Skeletal muscle tissue (tissue), 4 donors: ENCODE results near the gene SORBS1. TPM values are rescaled to one million over a fixed set of nuclear protein-coding genes. Genes with fewer than 3 reads are reported as not detected.

ENCODE experiments used
- H3K27ac ChIP-seq: one replicate; pipeline ENCODE4 v1.7.0; 2013; ENCODE audit warnings: mild to moderate bottlenecking, low read depth, low read length, inconsistent platforms
- H3K27me3 ChIP-seq, 3 donors: one replicate each; pipeline ENCODE4 v1.7.0; 2013; ENCODE audit warnings: low read length in 3 of 3; ENCODE audit not compliant: control insufficient read depth in 3 of 3, insufficient read depth in 3 of 3
- H3K36me3 ChIP-seq, 3 donors: one replicate each; pipeline ENCODE4 v1.7.0; 2013; ENCODE audit warnings: low read length in 3 of 3; ENCODE audit not compliant: control insufficient read depth in 3 of 3, insufficient read depth in 3 of 3
- H3K4me1 ChIP-seq, 3 donors: one replicate each; pipeline ENCODE4 v1.7.0; 2013; ENCODE audit warnings: low read length in 3 of 3, mild to moderate bottlenecking in 3 of 3; ENCODE audit not compliant: control insufficient read depth in 3 of 3, insufficient read depth in 3 of 3
- H3K4me3 ChIP-seq, 3 donors: one replicate each; pipeline ENCODE4 v1.7.0; 2013; ENCODE audit warnings: low read length in 3 of 3
- H3K9ac ChIP-seq, 3 donors: one replicate each; pipeline ENCODE4 v1.7.0; 2013; ENCODE audit warnings: low read length in 3 of 3, mild to moderate bottlenecking in 3 of 3, moderate library complexity in 2 of 3, low read depth in 1 of 3
- H3K9me3 ChIP-seq, 3 donors: one replicate each; pipeline ENCODE4 v1.7.0; 2013; ENCODE audit warnings: low read length in 3 of 3; ENCODE audit not compliant: control insufficient read depth in 3 of 3
- total RNA-seq: library from RNA; depleted of rRNA; stranded (reverse); fragments of >200 nt; gene quantifications from one replicate; pipeline ENCODE4 v1.2.3, GENCODE V29; 2014
- donor health status: Osteomylitis.

Gene SORBS1
- total RNA-seq, 1 donor from 2014 or later: 66.8 TPM

GRCh38 chr10:95391164-95391563 lies 170.0 kb downstream of the SORBS1 start:
- Histone ChIP-seq H3K27ac (no peak overlapping the region), H3K9me3 (no peaks in the 10 kb centered on the region), H3K4me3 (no peak overlapping the region), H3K9ac (no peak overlapping the region), H3K36me3 (peaks cover 36 to 61% (median 38%) of the 10 kb centered on the region in 3 donors), H3K27me3 (no peaks in the 10 kb centered on the region), H3K4me1 (peaks cover 9 to 36% (median 29%) of the 10 kb centered on the region in 3 donors)

- Histone ChIP-seq H3K4me3 (no peak overlapping the region), H3K9ac (no peak overlapping the region), H3K4me1 (peaks cover 9 to 27% (median 21%) of the 10 kb centered on the region in 3 donors), H3K27ac (no peak overlapping the region), H3K27me3 (no peaks in the 10 kb centered on the region), H3K36me3 (peaks cover 29 to 62% (median 32%) of the 10 kb centered on the region in 3 donors), H3K9me3 (no peaks in the 10 kb centered on the region)
Measured at GRCh38 chr10:95389982-95390381, 171.2 kb downstream of the SORBS1 start.

DNA sequence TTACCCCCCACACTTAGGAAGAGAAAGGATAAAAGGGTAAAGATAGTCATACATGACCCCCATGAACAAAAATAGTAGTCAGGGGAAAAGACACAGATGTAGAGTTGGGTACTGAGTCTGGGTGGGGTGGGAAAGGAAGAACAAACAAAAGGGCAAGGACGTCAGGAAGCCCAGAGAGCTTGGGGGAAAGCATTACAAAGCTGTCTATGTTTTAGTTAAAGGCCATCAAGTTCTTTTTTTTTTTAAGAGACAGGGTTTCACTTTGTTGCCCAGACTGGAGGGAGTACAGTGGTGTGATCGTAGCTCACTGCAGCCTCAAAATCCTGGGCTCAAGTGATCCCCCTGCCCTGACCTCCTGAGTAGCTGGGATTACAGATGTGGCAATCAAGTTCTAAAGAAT lies 172.0 kb downstream of the SORBS1 start:
- Histone ChIP-seq H3K9me3 (no peaks in the 10 kb centered on the region), H3K36me3 (peaks cover 29 to 60% (median 30%) of the 10 kb centered on the region in 3 donors), H3K9ac (peak overlapping the region in 1 of 3 donors; percentile 18), H3K4me3 (no peak overlapping the region), H3K4me1 (peaks cover 9 to 24% (median 17%) of the 10 kb centered on the region in 3 donors), H3K27me3 (no peaks in the 10 kb centered on the region), H3K27ac (peak overlapping the region; percentile 3)

GRCh38 chr10:95388539-95388938 lies 172.6 kb downstream of the SORBS1 start:
- Histone ChIP-seq H3K27me3 (no peaks in the 10 kb centered on the region), H3K27ac (peak overlapping the region; percentile 3), H3K4me1 (peaks cover 9 to 21% (median 15%) of the 10 kb centered on the region in 3 donors), H3K4me3 (no peak overlapping the region), H3K9me3 (no peaks in the 10 kb centered on the region), H3K9ac (no peak overlapping the region), H3K36me3 (peaks cover 34 to 61% (median 34%) of the 10 kb centered on the region in 3 donors)

DNA sequence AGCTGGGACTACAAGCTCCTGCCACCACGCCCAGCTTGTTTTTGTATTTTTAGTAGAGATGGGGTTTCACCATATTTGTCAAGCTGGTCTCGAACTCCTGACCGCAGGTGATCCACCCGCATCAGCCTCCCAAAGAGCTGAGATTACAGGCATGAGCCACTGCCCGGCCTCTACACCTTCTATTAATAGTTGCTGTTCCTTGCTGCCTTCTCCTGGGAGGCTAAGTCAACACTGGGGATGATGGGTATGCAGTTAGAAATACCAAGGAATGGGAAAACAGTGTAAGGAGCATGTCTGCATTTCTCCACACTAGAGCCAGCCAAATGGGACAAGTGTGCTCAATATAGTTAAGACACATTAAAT lies 173.1 kb downstream of the SORBS1 start:
- H3K27ac ChIP-seq: peak overlapping the region; percentile 3
- no peak overlapping the region for H3K9ac ChIP-seq
- H3K4me1 ChIP-seq: peaks cover 9 to 21% (median 15%) of the 10 kb centered on the region in 3 donors
- H3K9me3 ChIP-seq: no peaks in the 10 kb centered on the region
- H3K36me3 ChIP-seq: peaks cover 31 to 61% (median 34%) of the 10 kb centered on the region in 3 donors
- no peaks in the 10 kb centered on the region for H3K27me3 ChIP-seq
- H3K4me3 ChIP-seq: no peak overlapping the region

DNA sequence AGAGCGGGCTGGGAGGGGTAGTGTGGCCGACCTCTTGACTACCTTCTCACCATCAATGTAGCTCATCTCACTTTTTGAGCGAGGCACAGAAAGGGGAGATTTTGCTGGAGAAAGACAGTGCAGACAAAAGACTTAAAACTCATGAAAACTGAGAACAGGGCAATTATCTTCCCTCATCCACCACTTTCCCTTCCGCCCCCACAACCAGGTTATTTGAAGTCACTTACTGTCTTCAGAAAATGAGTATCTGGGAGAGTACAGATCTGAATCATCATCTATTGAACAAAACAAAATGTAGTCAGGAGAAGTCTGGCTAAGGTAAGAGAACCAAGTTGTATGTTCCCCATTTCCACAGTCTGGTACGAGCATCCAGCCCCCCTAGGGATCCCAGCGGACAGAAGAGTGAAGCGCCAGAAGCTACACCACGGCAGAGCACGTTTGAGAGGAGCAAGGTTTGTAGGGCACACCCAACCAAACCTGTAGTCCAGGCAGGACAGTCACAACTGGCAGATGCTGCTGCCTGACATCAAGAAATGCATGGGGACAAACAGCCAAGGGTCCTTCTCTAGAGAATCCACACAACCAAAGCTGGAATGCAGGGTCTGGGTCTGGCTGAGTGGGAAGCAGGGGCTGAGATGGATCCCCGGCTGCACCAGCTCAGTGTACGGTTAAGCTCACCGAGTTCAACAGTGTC lies 177.0 kb downstream of the SORBS1 start:
- Histone ChIP-seq H3K27ac (no peak overlapping the region), H3K9ac (no peak overlapping the region), H3K4me3 (no peak overlapping the region), H3K27me3 (no peaks in the 10 kb centered on the region), H3K36me3 (peaks cover 49 to 72% (median 55%) of the 10 kb centered on the region in 3 donors), H3K4me1 (peaks cover 2 to 6% (median 3%) of the 10 kb centered on the region in 3 donors), H3K9me3 (no peaks in the 10 kb centered on the region)

DNA sequence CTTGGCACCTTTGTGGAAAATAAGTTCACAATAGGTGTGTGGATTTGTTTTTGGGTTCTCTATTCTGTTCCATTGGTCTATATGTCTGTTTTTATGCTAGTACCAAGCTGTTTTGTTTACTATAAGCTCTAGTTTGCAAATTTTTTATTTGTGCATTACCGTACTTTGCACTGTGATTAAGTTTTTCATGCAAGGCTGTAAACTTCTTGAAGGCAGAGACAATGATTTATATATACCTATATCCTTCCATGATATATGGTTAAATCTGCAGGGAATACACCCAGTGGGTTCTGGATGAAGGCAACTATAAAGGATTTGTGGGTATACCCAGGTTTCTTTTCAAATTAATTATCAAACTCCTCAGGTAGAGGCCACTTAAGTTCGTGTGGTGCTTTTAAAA lies 178.6 kb downstream of the SORBS1 start:
- H3K27ac ChIP-seq: no peak overlapping the region
- H3K27me3 ChIP-seq: no peaks in the 10 kb centered on the region
- no peak overlapping the region for H3K4me3 ChIP-seq
- no peaks in the 10 kb centered on the region for H3K9me3 ChIP-seq
- peaks cover 0 to 8% (median 0%) of the 10 kb centered on the region in 3 donors for H3K4me1 ChIP-seq
- no peak overlapping the region for H3K9ac ChIP-seq
- peaks cover 47 to 79% (median 55%) of the 10 kb centered on the region in 3 donors for H3K36me3 ChIP-seq

DNA sequence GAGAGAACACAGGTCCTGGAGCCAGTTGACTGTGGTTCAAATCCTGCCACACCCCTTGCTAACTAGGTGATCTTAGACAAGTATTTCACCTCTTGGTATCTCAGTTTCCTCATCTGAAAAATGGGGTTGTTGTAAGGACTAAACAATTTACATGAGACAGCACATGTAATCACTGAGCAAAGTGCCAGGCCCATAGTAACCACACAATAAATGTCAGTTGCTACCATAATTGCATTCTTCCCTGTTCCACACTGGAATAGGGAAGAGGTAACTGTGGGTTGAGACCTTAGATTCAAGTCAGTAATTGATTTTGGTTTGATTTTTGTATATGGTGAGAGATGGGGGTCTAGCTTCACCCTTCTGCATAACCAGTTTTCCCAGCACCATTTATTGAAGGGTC lies 179.0 kb downstream of the SORBS1 start:
- Histone ChIP-seq H3K4me3 (no peak overlapping the region), H3K4me1 (peaks cover 0 to 8% (median 0%) of the 10 kb centered on the region in 3 donors), H3K36me3 (peaks cover 46 to 81% (median 55%) of the 10 kb centered on the region in 3 donors), H3K27ac (no peak overlapping the region), H3K27me3 (no peaks in the 10 kb centered on the region), H3K9ac (no peak overlapping the region), H3K9me3 (no peaks in the 10 kb centered on the region)

DNA sequence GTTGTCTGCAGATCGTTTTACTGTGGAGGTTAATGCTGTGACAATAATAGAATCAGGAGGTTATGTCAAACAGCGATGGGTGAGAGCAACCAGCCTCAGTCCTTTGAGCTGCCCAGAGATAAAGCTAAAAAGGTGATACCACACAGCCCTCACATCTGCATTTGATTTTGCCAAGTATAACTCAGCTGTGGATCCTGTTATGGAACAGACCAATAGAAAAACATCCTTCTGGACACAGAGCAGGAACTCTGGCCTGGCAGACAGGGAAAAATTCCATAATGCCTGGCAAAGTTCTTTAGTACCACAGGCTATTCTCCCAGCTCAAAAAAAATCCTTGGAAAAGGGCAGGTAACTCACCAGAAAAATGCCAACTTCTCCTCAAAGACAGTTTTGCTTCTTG lies 183.2 kb downstream of the SORBS1 start:
- no peaks in the 10 kb centered on the region for H3K9me3 ChIP-seq
- peak overlapping the region; percentile 27 for H3K27ac ChIP-seq
- no peaks in the 10 kb centered on the region for H3K27me3 ChIP-seq
- peaks cover 48 to 82% (median 48%) of the 10 kb centered on the region in 3 donors for H3K36me3 ChIP-seq
- peaks cover 0 to 8% (median 0%) of the 10 kb centered on the region in 3 donors for H3K4me1 ChIP-seq
- H3K4me3 ChIP-seq: no peak overlapping the region
- no peak overlapping the region for H3K9ac ChIP-seq

DNA sequence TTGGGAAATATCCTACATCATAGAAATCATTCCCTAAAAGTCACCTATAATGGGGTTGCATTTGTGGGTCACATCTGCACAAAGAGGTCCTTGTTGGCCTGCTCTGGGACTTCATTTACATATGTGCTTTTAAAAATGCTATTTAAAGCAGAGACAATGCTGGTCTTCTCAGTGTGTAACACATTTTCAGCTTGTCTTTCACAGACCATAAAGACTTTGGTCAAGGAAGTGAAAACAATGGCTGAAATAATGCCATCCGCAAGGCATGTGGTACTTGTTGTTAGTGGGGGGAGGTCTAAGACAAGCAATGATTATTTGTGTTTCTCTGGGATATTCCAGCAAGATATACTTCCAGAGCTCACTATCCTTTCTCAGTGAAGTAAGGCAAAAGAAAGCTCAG lies 185.8 kb downstream of the SORBS1 start:
- Histone ChIP-seq H3K27ac (no peak overlapping the region), H3K4me3 (no peak overlapping the region), H3K9ac (no peak overlapping the region), H3K36me3 (peaks cover 33 to 77% (median 38%) of the 10 kb centered on the region in 3 donors), H3K4me1 (peaks cover 0 to 8% (median 0%) of the 10 kb centered on the region in 3 donors), H3K9me3 (no peaks in the 10 kb centered on the region), H3K27me3 (no peaks in the 10 kb centered on the region)
